KMS-11 (cell line): ENCODE data around the gene CCSAP.

Source experiments
- H2AFZ ChIP-seq: fragments of 200-600 bp; sonication (generic); 2 replicates; pipeline ENCODE4 v1.6.1; 2016; ENCODE audit warnings: antibody characterized with exemption, mixed run types, low read depth
- H3K27ac ChIP-seq: fragments of 200-600 bp; sonication (generic); 2 replicates; pipeline ENCODE4 v1.6.1; 2016; ENCODE audit warnings: mild to moderate bottlenecking, mixed run types
- H3K27me3 ChIP-seq: fragments of 200-600 bp; sonication (generic); 2 replicates; pipeline ENCODE4 v1.6.1; 2017; ENCODE audit warnings: mild to moderate bottlenecking, low read depth, mixed run types, moderate library complexity; ENCODE audit not compliant: insufficient read depth
- H3K36me3 ChIP-seq: fragments of 200-600 bp; sonication (generic); 2 replicates; pipeline ENCODE4 v1.6.1; 2017; ENCODE audit warnings: mild to moderate bottlenecking, mixed run types; ENCODE audit not compliant: insufficient read depth
- H3K4me1 ChIP-seq: fragments of 200-600 bp; sonication (generic); 2 replicates; pipeline ENCODE4 v1.6.1; 2016; ENCODE audit warnings: mild to moderate bottlenecking, low read depth, mixed run types; ENCODE audit not compliant: poor library complexity, severe bottlenecking
- H3K4me2 ChIP-seq: fragments of 200-600 bp; sonication (generic); 2 replicates; pipeline ENCODE4 v1.7.0; 2016; ENCODE audit warnings: mild to moderate bottlenecking, mixed run types
- H3K4me3 ChIP-seq: fragments of 200-600 bp; sonication (generic); IDR thresholded peaks from 2 replicates; pipeline ENCODE4 v1.6.1; 2017; ENCODE audit warnings: low read depth, low read length, mixed read lengths; ENCODE audit not compliant: insufficient read depth
- H3K79me2 ChIP-seq: fragments of 200-600 bp; sonication (generic); 2 replicates; pipeline ENCODE4 v1.6.1; 2016; ENCODE audit warnings: low read depth, mixed run types; ENCODE audit not compliant: insufficient read depth
- H3K9ac ChIP-seq: fragments of 200-600 bp; sonication (generic); 2 replicates; pipeline ENCODE4 v1.6.1; 2016; ENCODE audit warnings: mild to moderate bottlenecking, mixed run types
- H4K20me1 ChIP-seq: fragments of 200-600 bp; sonication (generic); 2 replicates; pipeline ENCODE4 v1.6.1; 2016; ENCODE audit warnings: mild to moderate bottlenecking, mixed run types; ENCODE audit not compliant: insufficient read depth
- TF ChIP-seq, protein P1 (sequence below): fragments of 200-600 bp; sonication (generic); conservative IDR thresholded peaks from 2 replicates; pipeline ENCODE4 v1.6.1; 2017; ENCODE audit warnings: low read depth, mild to moderate bottlenecking, antibody characterized with exemption, low read length, moderate library complexity, mixed read lengths

The CCSAP gene

DNA sequence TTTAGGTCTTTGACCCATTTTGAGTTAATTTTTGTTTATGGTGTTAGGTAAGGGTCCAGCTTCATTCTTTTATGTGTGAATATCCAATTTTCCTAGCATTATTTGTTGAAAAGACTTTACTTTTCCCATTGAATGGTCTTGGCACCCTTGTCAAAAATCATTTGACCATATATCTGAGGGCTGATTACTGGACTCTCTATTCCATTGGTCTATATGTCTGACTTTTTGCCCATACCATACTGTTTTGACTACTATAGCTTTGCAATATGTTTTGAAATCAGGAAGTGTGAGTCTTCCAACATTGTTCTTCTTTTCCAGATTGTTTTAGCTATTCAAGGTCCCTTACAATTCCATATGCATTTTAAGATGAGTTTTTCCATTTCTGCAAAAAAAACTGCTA lies 11.4 kb upstream of the CCSAP start:
- no peaks in the 10 kb centered on the region for H4K20me1 ChIP-seq
- H2AFZ ChIP-seq: no peak overlapping the region
- H3K36me3 ChIP-seq: no peaks in the 10 kb centered on the region
- no peaks in the 10 kb centered on the region for H3K27me3 ChIP-seq
- TF ChIP-seq, protein P1, sequence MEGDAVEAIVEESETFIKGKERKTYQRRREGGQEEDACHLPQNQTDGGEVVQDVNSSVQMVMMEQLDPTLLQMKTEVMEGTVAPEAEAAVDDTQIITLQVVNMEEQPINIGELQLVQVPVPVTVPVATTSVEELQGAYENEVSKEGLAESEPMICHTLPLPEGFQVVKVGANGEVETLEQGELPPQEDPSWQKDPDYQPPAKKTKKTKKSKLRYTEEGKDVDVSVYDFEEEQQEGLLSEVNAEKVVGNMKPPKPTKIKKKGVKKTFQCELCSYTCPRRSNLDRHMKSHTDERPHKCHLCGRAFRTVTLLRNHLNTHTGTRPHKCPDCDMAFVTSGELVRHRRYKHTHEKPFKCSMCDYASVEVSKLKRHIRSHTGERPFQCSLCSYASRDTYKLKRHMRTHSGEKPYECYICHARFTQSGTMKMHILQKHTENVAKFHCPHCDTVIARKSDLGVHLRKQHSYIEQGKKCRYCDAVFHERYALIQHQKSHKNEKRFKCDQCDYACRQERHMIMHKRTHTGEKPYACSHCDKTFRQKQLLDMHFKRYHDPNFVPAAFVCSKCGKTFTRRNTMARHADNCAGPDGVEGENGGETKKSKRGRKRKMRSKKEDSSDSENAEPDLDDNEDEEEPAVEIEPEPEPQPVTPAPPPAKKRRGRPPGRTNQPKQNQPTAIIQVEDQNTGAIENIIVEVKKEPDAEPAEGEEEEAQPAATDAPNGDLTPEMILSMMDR: no peak
- no peak overlapping the region for H3K9ac ChIP-seq
- no peaks in the 10 kb centered on the region for H3K79me2 ChIP-seq
- no peak overlapping the region for H3K27ac ChIP-seq
- no peak overlapping the region for H3K4me2 ChIP-seq
- H3K4me3 ChIP-seq: no peak overlapping the region
- peaks cover 8% of the 10 kb centered on the region for H3K4me1 ChIP-seq

DNA sequence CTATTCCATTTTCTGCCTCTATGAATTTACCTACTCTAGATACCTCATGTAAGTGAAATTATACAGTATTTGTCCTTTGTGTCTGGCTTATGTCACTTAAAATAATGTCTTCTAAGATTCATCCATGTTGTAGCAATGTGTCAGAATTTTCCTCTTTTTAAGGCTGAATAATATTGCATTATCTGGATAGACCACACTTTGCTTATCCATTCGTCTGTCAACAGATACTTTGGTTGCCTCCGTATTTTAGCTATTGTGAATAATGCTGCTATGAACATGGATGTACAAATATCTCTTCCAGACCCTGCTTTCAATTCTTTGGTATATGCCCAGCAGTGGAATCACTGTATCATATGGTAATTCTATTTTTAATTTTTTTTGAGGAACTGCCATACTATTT lies 10.1 kb upstream of the CCSAP start:
- TF ChIP-seq, protein P1: no peak
- no peaks in the 10 kb centered on the region for H3K36me3 ChIP-seq

DNA sequence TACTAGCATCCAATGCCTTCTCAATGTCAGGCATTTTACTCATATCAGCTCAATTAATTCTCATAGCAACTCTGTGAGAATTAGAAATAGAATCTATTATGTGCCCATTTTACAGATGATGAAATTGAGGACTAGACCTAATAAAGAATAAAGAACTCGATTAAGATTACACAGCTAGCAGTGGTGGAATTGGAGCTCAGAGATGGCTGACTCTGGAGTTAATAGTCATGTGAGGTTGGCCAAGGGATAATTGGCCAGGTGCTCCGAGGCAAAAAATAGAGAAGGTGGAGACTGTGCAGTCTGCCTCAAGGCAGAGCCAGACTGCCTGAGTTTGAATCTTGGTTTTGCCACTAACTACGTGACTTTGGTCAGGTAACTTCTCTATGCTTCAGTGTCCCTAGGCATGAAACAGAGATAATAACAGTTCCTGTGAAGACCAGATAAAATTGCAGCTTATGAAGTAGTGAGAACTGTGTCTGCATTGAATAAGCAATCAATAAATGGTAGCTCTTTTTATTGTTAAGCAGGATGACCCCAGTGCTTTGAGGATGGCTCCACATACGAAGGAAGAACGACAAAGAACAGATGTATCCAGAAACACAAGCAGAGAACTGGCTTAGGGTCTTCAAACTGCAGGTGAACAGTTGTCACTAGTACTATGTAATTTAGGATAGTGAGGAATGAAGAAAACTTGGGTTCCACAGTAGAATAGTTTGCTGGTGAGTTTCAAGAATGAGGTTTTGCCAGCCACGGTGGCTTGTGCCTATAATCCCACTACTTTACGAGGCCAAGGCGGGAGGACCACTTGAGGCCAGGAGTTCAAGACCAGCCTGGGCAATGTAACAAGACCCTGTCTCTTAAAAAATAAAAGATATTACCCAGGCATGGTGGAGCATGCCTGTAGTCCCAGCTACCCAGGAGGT lies 6.9 kb upstream of the CCSAP start:
- Histone ChIP-seq H3K9ac (no peak overlapping the region), H3K4me2 (no peak overlapping the region), H3K4me3 (no peak overlapping the region), H3K79me2 (no peaks in the 10 kb centered on the region), H3K4me1 (peaks cover 5% of the 10 kb centered on the region), H3K27ac (no peak overlapping the region), H4K20me1 (no peaks in the 10 kb centered on the region), H3K36me3 (no peaks in the 10 kb centered on the region), H3K27me3 (peaks cover 2% of the 10 kb centered on the region; the same call in 1 of the 2 replicates), H2AFZ (no peak overlapping the region)
- TF ChIP-seq, protein P1: no peak

More for the DNA sequence above, 10.1 kb upstream of the CCSAP start:
- no peaks in the 10 kb centered on the region for H3K27me3 ChIP-seq
- H4K20me1 ChIP-seq: no peaks in the 10 kb centered on the region
- peaks cover 8% of the 10 kb centered on the region for H3K4me1 ChIP-seq
- no peak overlapping the region for H3K27ac ChIP-seq
- H2AFZ ChIP-seq: no peak overlapping the region
- no peak overlapping the region for H3K4me3 ChIP-seq
- H3K4me2 ChIP-seq: no peak overlapping the region
- no peaks in the 10 kb centered on the region for H3K79me2 ChIP-seq
- no peak overlapping the region for H3K9ac ChIP-seq

DNA sequence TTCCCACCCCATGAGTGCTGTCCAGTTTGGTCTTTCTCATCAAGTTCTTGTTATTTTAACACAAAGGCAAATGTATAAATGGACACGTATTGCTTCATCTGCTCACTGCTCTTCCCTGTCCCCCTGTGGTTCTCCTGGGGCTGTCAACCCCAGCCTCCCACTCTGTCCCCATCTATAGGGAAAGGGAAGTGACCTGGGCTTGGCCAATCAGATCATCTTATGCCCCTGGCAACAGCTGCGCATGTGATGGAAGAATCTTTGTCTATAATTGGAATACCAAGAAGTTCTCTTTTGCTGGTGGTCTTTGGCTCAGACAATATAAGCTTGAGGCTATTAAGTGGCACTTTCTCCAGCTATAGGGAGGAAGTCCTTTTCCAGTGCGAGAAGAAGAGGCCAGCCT lies 4.7 kb upstream of the CCSAP start:
- TF ChIP-seq, protein P1: no peak
- no peak overlapping the region for H3K4me2 ChIP-seq
- peaks cover 18% of the 10 kb centered on the region for H3K4me1 ChIP-seq
- H3K27ac ChIP-seq: no peak overlapping the region
- H3K4me3 ChIP-seq: no peak overlapping the region
- H3K36me3 ChIP-seq: no peaks in the 10 kb centered on the region
- H4K20me1 ChIP-seq: no peaks in the 10 kb centered on the region
- H3K27me3 ChIP-seq: peaks cover 6% of the 10 kb centered on the region
- no peak overlapping the region for H3K9ac ChIP-seq
- no peaks in the 10 kb centered on the region for H3K79me2 ChIP-seq
- H2AFZ ChIP-seq: no peak overlapping the region
